T-cell (primary cell): Measurements from ENCODE around the gene LIN28A. TPM values are rescaled to one million over a fixed set of nuclear protein-coding genes. Genes with fewer than 3 reads are reported as not detected.

ENCODE experiments used
- ATAC-seq, 4 experiments: fragments of 200-7000 bp in 3 of 4; fragments of 150-1000 bp in 1 of 4; cut with Tn5 transposase; replicated peaks in 1 of 4; 1 replicate in 3 of 4; 2 replicates in 1 of 4; pipeline ENCODE4 v1.10.0; 2021; ENCODE audit warnings: moderate library complexity in 3 of 4, mild to moderate bottlenecking in 2 of 4, moderate number of reproducible peaks in 1 of 4
- CTCF ChIA-PET, 2 donors: fragments of 300-600 bp; sonication (Branson Sonifier 250); formaldehyde crosslinking; loops; one replicate each; lab custom pipeline; 2022; ENCODE audit warnings: antibody characterized with exemption in 2 of 2; lab: Charles Lee
- POLR2A ChIA-PET, 2 donors: fragments of 300-600 bp; sonication (Branson Sonifier 250); formaldehyde crosslinking; loops; one replicate each; lab custom pipeline; 2022; ENCODE audit warnings: antibody characterized with exemption in 2 of 2; lab: Charles Lee
- DNase-seq, 35 experiments: peaks; one replicate each; pipeline versions ENCODE4 v3.0.0 to v3.0.0-alpha.2; 2013 to 2023
- H3K27ac ChIP-seq: one replicate; pipeline ENCODE4 v1.5.1; 2013; ENCODE audit warnings: low read length
- H3K27me3 ChIP-seq, 2 experiments: replicated peaks in 1 of 2; 1 replicate in 1 of 2; 2 replicates in 1 of 2; pipeline versions ENCODE4 v1.6.1 to v1.7.0; 2013; ENCODE audit warnings: low read length in 1 of 2, mixed read lengths in 1 of 2; ENCODE audit not compliant: control insufficient read depth in 2 of 2, insufficient read depth in 2 of 2; ENCODE audit errors: extremely low read depth in 1 of 2
- H3K36me3 ChIP-seq, 2 donors: 1 replicate in 1 of 2; 2 replicates in 1 of 2; pipeline versions ENCODE4 v1.6.1 to v1.7.0; 2013; ENCODE audit warnings: low read length in 1 of 2; ENCODE audit not compliant: control insufficient read depth in 2 of 2, insufficient read depth in 1 of 2; ENCODE audit errors: extremely low read depth in 1 of 2
- H3K4me1 ChIP-seq, 2 experiments: 1 replicate in 1 of 2; 2 replicates in 1 of 2; pipeline versions ENCODE4 v1.6.1 to v1.7.0; 2013; ENCODE audit warnings: low read length in 2 of 2, mixed read lengths in 1 of 2; ENCODE audit not compliant: insufficient read depth in 2 of 2, control insufficient read depth in 1 of 2; ENCODE audit errors: extremely low read depth in 1 of 2
- H3K4me3 ChIP-seq, 2 donors: 1 replicate in 1 of 2; 2 replicates in 1 of 2; pipeline versions ENCODE4 v1.5.1 to v1.7.0; 2013; ENCODE audit warnings: mild to moderate bottlenecking in 2 of 2, low read length in 1 of 2, moderate library complexity in 1 of 2; ENCODE audit not compliant: control insufficient read depth in 1 of 2; ENCODE audit errors: extremely low read depth in 1 of 2
- H3K9me3 ChIP-seq: 2 replicates; pipeline ENCODE4 v1.7.0; 2013
- H3K27ac Mint-ChIP-seq, 2 donors: one replicate each; pipeline ENCODE4 v1.8.0; 2020 to 2021; ENCODE audit warnings: mild to moderate bottlenecking in 2 of 2, mixed read lengths in 2 of 2
- H3K27me3 Mint-ChIP-seq, 2 donors: one replicate each; pipeline ENCODE4 v1.8.0; 2021 to 2022; ENCODE audit warnings: mixed read lengths in 2 of 2
- H3K36me3 Mint-ChIP-seq: one replicate; pipeline ENCODE4 v1.8.0; 2021; ENCODE audit warnings: mixed read lengths
- H3K4me1 Mint-ChIP-seq, 3 donors: one replicate each; pipeline ENCODE4 v1.8.0; 2020 to 2022; ENCODE audit warnings: mixed read lengths in 3 of 3, mild to moderate bottlenecking in 1 of 3
- H3K4me3 Mint-ChIP-seq, 3 donors: one replicate each; pipeline ENCODE4 v1.8.0; 2020 to 2022; ENCODE audit warnings: mild to moderate bottlenecking in 3 of 3, mixed read lengths in 3 of 3, moderate library complexity in 3 of 3
- H3K9me3 Mint-ChIP-seq, 3 donors: one replicate each; pipeline ENCODE4 v1.8.0; 2020 to 2022; ENCODE audit warnings: mixed read lengths in 3 of 3
- WGBS: methylation state at CpG from one replicate; pipeline ENCODE4 v1.1.5; 2013; ENCODE audit warnings: missing lambda C conversion rate; ENCODE audit not compliant: insufficient coverage; 5-methylcytosine and 5-hydroxymethylcytosine counted together
- total RNA-seq, 35 experiments: library from RNA in 6 of 35; stranded (reverse) in 6 of 35; fragments of 120-200 nt in 1 of 35; gene quantifications; one replicate each; pipeline versions ENCODE4 v1.2.1 to v1.2.4 and lab custom pipeline; 2013 to 2026

The LIN28A gene
- total RNA-seq, 5 donors from 2014 or later (not counting 1 experiment from before 2014, with no cell fraction given) = 0.95 to 1.3 (median 1.1) TPM; not detected in 2

DNA sequence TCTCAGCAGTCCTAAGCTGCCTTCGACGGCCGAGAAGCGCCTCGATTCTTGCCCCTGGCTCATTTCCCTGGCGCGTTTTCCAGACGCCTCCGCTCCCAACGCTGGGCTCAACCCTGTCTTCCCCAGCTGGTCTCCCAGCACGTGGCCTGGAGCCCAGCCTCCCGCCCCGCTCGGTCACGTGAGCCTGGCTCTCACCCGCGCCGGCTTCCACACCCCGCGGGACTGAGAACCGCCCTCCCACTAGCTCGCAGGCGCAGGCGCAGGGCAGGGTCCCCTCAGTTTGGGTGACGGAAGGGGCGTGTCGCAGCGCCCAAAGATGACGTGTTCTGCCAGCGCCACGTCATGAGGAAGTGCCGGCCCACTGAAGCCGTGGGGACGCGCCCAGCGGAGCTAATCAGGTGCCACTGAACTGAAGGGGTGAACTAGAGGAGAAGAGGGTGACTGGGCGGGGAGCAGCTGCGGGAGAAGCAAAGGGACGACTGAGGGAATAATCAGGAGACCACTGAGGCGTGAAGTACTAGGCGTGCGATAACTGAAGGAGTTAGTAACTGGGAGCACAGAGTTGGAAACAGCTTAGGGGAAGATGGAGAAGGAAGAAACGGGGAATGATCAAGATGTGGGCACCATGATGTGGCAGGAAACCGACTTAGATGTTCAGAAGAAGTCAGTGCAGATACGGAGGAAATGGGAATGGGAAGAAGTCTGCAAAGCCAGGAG lies 21.5 kb downstream of the LIN28A start, which contains the start of gene DHDDS:
Gene DHDDS, plus strand, starts transcription at position 343 of the 717 bp plus-strand sequence. CDS start 625 bp downstream, outside the sequence.
- H3K36me3 Mint-ChIP-seq = peaks cover 9% of the 10 kb centered on the region
- peak; percentile 94 to 97 (median 96) for ATAC-seq
- H3K4me1 ChIP-seq = peaks cover 7 to 23% of the 10 kb centered on the region in 2 experiments
- under 1% methylated on average over 45 of the region's 45 CpGs for WGBS
- H3K27ac Mint-ChIP-seq = peak within 1 kb of the TSS; percentile 93 to 94
- no peaks in the 10 kb centered on the region for H3K9me3 Mint-ChIP-seq
- H3K27me3 ChIP-seq = peaks cover 0 to 8% of the 10 kb centered on the region in 2 experiments
- peaks cover 0 to 7% of the 10 kb centered on the region in 2 donors for H3K36me3 ChIP-seq
- peaks cover 19 to 24% (median 21%) of the 10 kb centered on the region in 3 donors for H3K4me1 Mint-ChIP-seq
- H3K4me3 ChIP-seq = peak within 1 kb of the TSS; percentile 62 to 64
- CTCF ChIA-PET = interaction anchor here in 1 of 2 donors (0.6 to 2.8 kb wide), 11 partner anchors 8 to 460 kb away, joined by 3 to 14 read pairs (median 4); partner anchors contain the start of genes CEP85 and PAFAH2
- POLR2A ChIA-PET = interaction anchor here (0.5 to 1.3 kb wide), 5 partner anchors 9 to 1172 kb away, joined by 3 to 4 read pairs (median 3); partner anchors contain the start of gene AHDC1 (in 1 of the 2)
- no peaks in the 10 kb centered on the region for H3K9me3 ChIP-seq
- DNase-seq = peak; percentile 94 to 99 (median 97)
- H3K27ac ChIP-seq = peak within 1 kb of the TSS; percentile 45
- H3K27me3 Mint-ChIP-seq = no peaks in the 10 kb centered on the region
- H3K4me3 Mint-ChIP-seq = peak within 1 kb of the TSS; percentile 88 to 95 (median 94)

DNA sequence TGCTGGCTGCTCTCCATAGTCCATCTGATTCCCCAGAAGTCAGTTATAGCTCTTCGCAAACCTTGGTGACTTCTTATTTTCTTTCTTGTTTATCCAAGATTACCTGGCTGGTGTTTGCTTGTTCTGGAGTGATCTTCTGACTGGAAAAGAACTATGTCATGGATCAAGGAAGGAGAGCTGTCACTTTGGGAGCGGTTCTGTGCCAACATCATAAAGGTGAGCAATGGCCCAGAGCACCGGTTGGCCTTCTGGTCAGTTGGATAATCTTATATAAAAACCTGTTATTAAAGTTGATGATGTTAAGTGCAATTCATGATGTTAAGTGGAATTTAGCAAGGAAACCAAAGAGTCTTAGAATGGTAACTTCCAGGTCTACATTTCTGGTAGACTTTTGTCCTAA lies 22.2 kb downstream of the LIN28A start:
- peaks cover 2 to 9% of the 10 kb centered on the region in 2 donors for H3K36me3 ChIP-seq
- POLR2A ChIA-PET = interaction anchor here (0.5 to 1.3 kb wide), 3 partner anchors 59 to 520 kb away, joined by 3 read pairs; no protein-coding TSS in a partner anchor
- 35% methylated on average over 2 of the region's 3 CpGs for WGBS
- peaks cover 7 to 23% of the 10 kb centered on the region in 2 experiments for H3K4me1 ChIP-seq
- no peaks in the 10 kb centered on the region for H3K9me3 ChIP-seq
- CTCF ChIA-PET = interaction anchor here in 1 of 2 donors (1.0 to 2.8 kb wide), 3 partner anchors 8 to 435 kb away, joined by 3 to 14 read pairs (median 4); partner anchors contain the start of gene PAFAH2
- H3K4me3 ChIP-seq = peak overlapping the region; percentile 49 to 64
- Mint-ChIP-seq H3K4me3 (peak overlapping the region; percentile 88 to 95 (median 94)), H3K4me1 (peaks cover 19 to 24% (median 21%) of the 10 kb centered on the region in 3 donors), H3K27me3 (no peaks in the 10 kb centered on the region), H3K36me3 (peaks cover 9% of the 10 kb centered on the region), H3K27ac (peak overlapping the region in 1 of 2 donors; percentile 29), H3K9me3 (no peaks in the 10 kb centered on the region)
- H3K27me3 ChIP-seq = peaks cover 0 to 3% of the 10 kb centered on the region in 2 experiments
- DNase-seq (no peak), ATAC-seq (no peak)
- H3K27ac ChIP-seq = peak overlapping the region; percentile 45

- ATAC-seq (no peak), DNase-seq (no peak)
- ChIA-PET POLR2A (no interaction called here), CTCF (interaction anchor here in 1 of 2 donors (0.7 kb wide), 1 partner anchor 35 kb away, joined by 5 read pairs; no protein-coding TSS in a partner anchor)
- Histone ChIP-seq H3K9me3 (no peaks in the 10 kb centered on the region), H3K36me3 (peaks cover 7 to 22% of the 10 kb centered on the region in 2 donors), H3K4me1 (peaks cover 7 to 23% of the 10 kb centered on the region in 2 experiments), H3K4me3 (no peak overlapping the region), H3K27ac (no peak overlapping the region), H3K27me3 (peaks cover 0 to 3% of the 10 kb centered on the region in 2 experiments)
- no peaks in the 10 kb centered on the region for H3K9me3 Mint-ChIP-seq
- H3K4me3 Mint-ChIP-seq = no peak overlapping the region
- H3K4me1 Mint-ChIP-seq = peaks cover 19 to 24% (median 21%) of the 10 kb centered on the region in 3 donors
- no peaks in the 10 kb centered on the region for H3K27me3 Mint-ChIP-seq
- H3K27ac Mint-ChIP-seq = no peak overlapping the region
- H3K36me3 Mint-ChIP-seq = peaks cover 18% of the 10 kb centered on the region
Observed at GRCh38 chr1:26434161-26434752, 23.6 kb downstream of the LIN28A start.

GRCh38 chr1:26438041-26438440 lies 27.4 kb downstream of the LIN28A start:
- no peak overlapping the region for H3K27ac Mint-ChIP-seq

DNA sequence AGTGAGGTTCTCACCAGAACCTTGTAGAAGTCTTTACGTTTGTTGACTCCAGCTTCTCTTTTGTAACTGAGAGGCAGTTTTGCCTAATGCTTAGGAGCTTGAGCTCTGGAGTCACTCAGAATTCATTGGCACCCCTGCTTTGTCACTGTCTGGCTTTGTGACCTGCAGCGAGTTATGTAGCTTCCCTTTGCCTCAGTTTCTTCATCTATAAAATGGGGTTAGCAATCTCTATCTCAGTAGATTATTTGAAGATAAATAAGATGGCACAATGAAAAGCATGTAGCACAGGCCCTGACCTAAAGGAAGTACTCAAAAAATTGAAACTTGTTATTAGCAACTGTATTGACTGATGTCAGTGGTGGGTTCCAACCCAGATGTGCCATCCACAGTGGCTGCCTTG lies 29.6 kb downstream of the LIN28A start:
- DNase-seq (no peak), ATAC-seq (no peak)
- Histone ChIP-seq H3K27ac (no peak overlapping the region), H3K9me3 (no peaks in the 10 kb centered on the region), H3K4me1 (no peaks in the 10 kb centered on the region), H3K27me3 (no peaks in the 10 kb centered on the region), H3K4me3 (no peak overlapping the region), H3K36me3 (peaks cover 7 to 74% of the 10 kb centered on the region in 2 donors)
- no peaks in the 10 kb centered on the region for H3K27me3 Mint-ChIP-seq
- WGBS = 100% methylated on average over 1 of the region's 2 CpGs
- no peaks in the 10 kb centered on the region for H3K9me3 Mint-ChIP-seq
- ChIA-PET CTCF (interaction anchor here in 1 of 2 donors (1.1 kb wide), 1 partner anchor 8 kb away, joined by 4 read pairs; the partner anchor contains the start of gene DHDDS), POLR2A (interaction anchor here in 1 of 2 donors (0.7 kb wide), 1 partner anchor 24 kb away, joined by 3 read pairs; no protein-coding TSS in a partner anchor)
- peaks cover 0 to 4% (median 2%) of the 10 kb centered on the region in 3 donors for H3K4me1 Mint-ChIP-seq
- H3K27ac Mint-ChIP-seq = no peak overlapping the region
- H3K36me3 Mint-ChIP-seq = peaks cover 50% of the 10 kb centered on the region
- H3K4me3 Mint-ChIP-seq = no peak overlapping the region

More at GRCh38 chr1:26438041-26438440, 27.4 kb downstream of the LIN28A start:
- Histone ChIP-seq H3K27me3 (no peaks in the 10 kb centered on the region), H3K9me3 (no peaks in the 10 kb centered on the region), H3K4me3 (no peak overlapping the region), H3K4me1 (peaks cover under 1 to 8% of the 10 kb centered on the region in 2 experiments), H3K36me3 (peaks cover 7 to 52% of the 10 kb centered on the region in 2 donors), H3K27ac (no peak overlapping the region)
- 100% methylated on average over 4 of the region's 6 CpGs for WGBS
- Mint-ChIP-seq H3K4me1 (peaks cover 9 to 12% (median 9%) of the 10 kb centered on the region in 3 donors), H3K36me3 (peaks cover 39% of the 10 kb centered on the region), H3K9me3 (no peaks in the 10 kb centered on the region), H3K4me3 (no peak overlapping the region), H3K27me3 (no peaks in the 10 kb centered on the region)
- DNase-seq (no peak), ATAC-seq (no peak)
- POLR2A ChIA-PET = interaction anchor here in 1 of 2 donors (0.6 kb wide), 1 partner anchor 169 kb away, joined by 8 read pairs; no protein-coding TSS in a partner anchor
- CTCF ChIA-PET = no interaction called here

- Histone ChIP-seq H3K4me3 (no peak overlapping the region), H3K36me3 (peaks cover 4 to 64% of the 10 kb centered on the region in 2 donors), H3K27me3 (no peaks in the 10 kb centered on the region), H3K27ac (no peak overlapping the region), H3K9me3 (no peaks in the 10 kb centered on the region), H3K4me1 (no peaks in the 10 kb centered on the region)
- POLR2A ChIA-PET = no interaction called here
- Mint-ChIP-seq H3K4me1 (no peaks in the 10 kb centered on the region), H3K4me3 (no peak overlapping the region), H3K36me3 (peaks cover 49% of the 10 kb centered on the region), H3K27me3 (no peaks in the 10 kb centered on the region), H3K27ac (no peak overlapping the region), H3K9me3 (no peaks in the 10 kb centered on the region)
- WGBS = 96% methylated on average over 2 of the region's 3 CpGs
- CTCF ChIA-PET = no interaction called here
- DNase-seq (no peak), ATAC-seq (no peak)
Observed at GRCh38 chr1:26449868-26450267, 39.3 kb downstream of the LIN28A start.
